Skeletal muscle satellite cell (primary cell): ENCODE measurements around the gene GPR143.

Source experiments
- H3K27me3 ChIP-seq: 2 replicates; pipeline ENCODE4 v1.7.0; 2013; ENCODE audit warnings: low read length; ENCODE audit not compliant: control insufficient read depth, insufficient read depth
- H3K36me3 ChIP-seq: 2 replicates; pipeline ENCODE4 v1.7.0; 2013; ENCODE audit warnings: mild to moderate bottlenecking, control low read depth, low read length; ENCODE audit not compliant: insufficient read depth
- H3K4me1 ChIP-seq: 2 replicates; pipeline ENCODE4 v1.7.0; 2013; ENCODE audit warnings: low read length; ENCODE audit not compliant: control insufficient read depth, insufficient read depth
- H3K4me2 ChIP-seq: 2 replicates; pipeline ENCODE4 v1.7.0; 2013; ENCODE audit warnings: mild to moderate bottlenecking, low read length
- H3K4me3 ChIP-seq: 2 replicates; pipeline ENCODE4 v1.7.0; 2013; ENCODE audit warnings: low read length
- H3K9ac ChIP-seq: 2 replicates; pipeline ENCODE4 v1.7.0; 2013; ENCODE audit warnings: mild to moderate bottlenecking, low read depth, low read length, moderate library complexity
- H3K9me3 ChIP-seq: replicated peaks from 2 replicates; pipeline ENCODE4 v1.7.0; 2013; ENCODE audit warnings: mild to moderate bottlenecking, control low read depth, low read length

GPR143 gene

GRCh38 chrX:9730752-9731151 is 34.9 kb downstream of the GPR143 start:
- no peaks in the 10 kb centered on the region for H3K27me3 ChIP-seq
- H3K9me3 ChIP-seq, result peaks cover 18% of the 10 kb centered on the region
- no peaks in the 10 kb centered on the region for H3K36me3 ChIP-seq
- no peaks in the 10 kb centered on the region for H3K4me1 ChIP-seq
- H3K4me2 ChIP-seq, result no peak overlapping the region
- H3K9ac ChIP-seq, result no peak overlapping the region
- H3K4me3 ChIP-seq, result no peak overlapping the region

- Histone ChIP-seq H3K36me3 (no peaks in the 10 kb centered on the region), H3K4me3 (no peak overlapping the region), H3K27me3 (no peaks in the 10 kb centered on the region), H3K9ac (no peak overlapping the region), H3K4me1 (no peaks in the 10 kb centered on the region), H3K4me2 (no peak overlapping the region), H3K9me3 (peaks cover 18% of the 10 kb centered on the region)
Measured at GRCh38 chrX:9730078-9730477, 35.6 kb downstream of the GPR143 start.

- Histone ChIP-seq H3K4me3 (no peak overlapping the region), H3K27me3 (no peaks in the 10 kb centered on the region), H3K4me1 (no peaks in the 10 kb centered on the region), H3K9me3 (peaks cover 18% of the 10 kb centered on the region), H3K36me3 (no peaks in the 10 kb centered on the region), H3K9ac (no peak overlapping the region), H3K4me2 (no peak overlapping the region)
Measured at GRCh38 chrX:9729171-9729885, 36.3 kb downstream of the GPR143 start.

- H3K9me3 ChIP-seq, result peaks cover 18% of the 10 kb centered on the region
Measured at GRCh38 chrX:9728261-9728660, 37.4 kb downstream of the GPR143 start.

GRCh38 chrX:9724711-9725110 is 40.9 kb downstream of the GPR143 start:
- no peaks in the 10 kb centered on the region for H3K4me1 ChIP-seq
- H3K9me3 ChIP-seq, result peaks cover 24% of the 10 kb centered on the region
- H3K36me3 ChIP-seq, result no peaks in the 10 kb centered on the region
- no peak overlapping the region for H3K4me3 ChIP-seq
- H3K9ac ChIP-seq, result no peak overlapping the region
- H3K4me2 ChIP-seq, result no peak overlapping the region
- H3K27me3 ChIP-seq, result no peaks in the 10 kb centered on the region

More at GRCh38 chrX:9728261-9728660, 37.4 kb downstream of the GPR143 start:
- Histone ChIP-seq H3K36me3 (no peaks in the 10 kb centered on the region), H3K4me1 (no peaks in the 10 kb centered on the region), H3K27me3 (no peaks in the 10 kb centered on the region), H3K9ac (no peak overlapping the region), H3K4me2 (no peak overlapping the region), H3K4me3 (no peak overlapping the region)

GRCh38 chrX:9717376-9717775 is 48.3 kb downstream of the GPR143 start:
- H3K9ac ChIP-seq, result no peak overlapping the region
- H3K4me3 ChIP-seq, result no peak overlapping the region
- H3K36me3 ChIP-seq, result peaks cover 13% of the 10 kb centered on the region
- H3K4me1 ChIP-seq, result no peaks in the 10 kb centered on the region
- no peaks in the 10 kb centered on the region for H3K27me3 ChIP-seq
- no peak overlapping the region for H3K4me2 ChIP-seq
- peaks cover 4% of the 10 kb centered on the region for H3K9me3 ChIP-seq

GRCh38 chrX:9710332-9710731 is 55.3 kb downstream of the GPR143 start:
- no peak overlapping the region for H3K4me3 ChIP-seq
- H3K4me1 ChIP-seq, result peaks cover 5% of the 10 kb centered on the region
- H3K9ac ChIP-seq, result no peak overlapping the region
- peaks cover 4% of the 10 kb centered on the region for H3K36me3 ChIP-seq
- no peaks in the 10 kb centered on the region for H3K27me3 ChIP-seq
- H3K4me2 ChIP-seq, result no peak overlapping the region
- H3K9me3 ChIP-seq, result no peaks in the 10 kb centered on the region

- no peaks in the 10 kb centered on the region for H3K27me3 ChIP-seq
- H3K9ac ChIP-seq, result no peak overlapping the region
- peaks cover 5% of the 10 kb centered on the region for H3K4me1 ChIP-seq
- no peaks in the 10 kb centered on the region for H3K9me3 ChIP-seq
- H3K36me3 ChIP-seq, result peaks cover 4% of the 10 kb centered on the region
- H3K4me3 ChIP-seq, result no peak overlapping the region
- H3K4me2 ChIP-seq, result no peak overlapping the region
Measured at GRCh38 chrX:9708923-9709553, 56.6 kb downstream of the GPR143 start.

- Histone ChIP-seq H3K36me3 (peaks cover 4% of the 10 kb centered on the region), H3K4me3 (no peak overlapping the region), H3K9ac (no peak overlapping the region), H3K4me1 (peaks cover 5% of the 10 kb centered on the region), H3K4me2 (no peak overlapping the region), H3K9me3 (no peaks in the 10 kb centered on the region), H3K27me3 (no peaks in the 10 kb centered on the region)
Measured at GRCh38 chrX:9708086-9708485, 57.6 kb downstream of the GPR143 start.

- Histone ChIP-seq H3K9me3 (no peaks in the 10 kb centered on the region), H3K27me3 (no peaks in the 10 kb centered on the region), H3K9ac (no peak overlapping the region), H3K4me3 (no peak overlapping the region), H3K4me1 (peaks cover 5% of the 10 kb centered on the region), H3K4me2 (no peak overlapping the region), H3K36me3 (peaks cover 4% of the 10 kb centered on the region)
Measured at GRCh38 chrX:9707306-9708033, 58.2 kb downstream of the GPR143 start.

GRCh38 chrX:9706421-9706820 is 59.2 kb downstream of the GPR143 start:
- no peak overlapping the region for H3K4me2 ChIP-seq
- no peaks in the 10 kb centered on the region for H3K9me3 ChIP-seq
- peaks cover 5% of the 10 kb centered on the region for H3K4me1 ChIP-seq
- no peak overlapping the region for H3K4me3 ChIP-seq
- no peaks in the 10 kb centered on the region for H3K27me3 ChIP-seq
- H3K9ac ChIP-seq, result no peak overlapping the region
- no peaks in the 10 kb centered on the region for H3K36me3 ChIP-seq
